Muscle of back (tissue), 11 donors: ENCODE measurements around the gene FYB1. TPM values are rescaled to one million over a fixed set of nuclear protein-coding genes. Genes with fewer than 3 reads are reported as not detected.
"Not testable (repeated sequence)": the region's sequence is repeated elsewhere in the genome, so short reads cannot be mapped to it uniquely, and the experiment has no call there.

ENCODE experiments used
- DNase-seq, 3 donors: peaks; one replicate each; pipeline versions ENCODE4 v3.0.0 to v3.0.0-alpha.2; 2013
- polyA plus RNA-seq, 10 donors: library from polyadenylated mRNA; unstranded; fragments of 120-200 nt; gene quantifications; one replicate each; pipeline ENCODE4 v1.2.1, GENCODE V29; 2013; ENCODE audit not compliant: insufficient read length in 10 of 10

FYB1 gene
- polyA plus RNA-seq, 10 donors: 1.9 to 17.6 (median 2.8) TPM

- DNase-seq: peak in 1 of 3 donors; percentile 32
Observed at GRCh38 chr5:39190311-39191102, 28.9 kb downstream of the FYB1 start.

- no peak for DNase-seq
Observed at GRCh38 chr5:39189292-39189955, 29.9 kb downstream of the FYB1 start.

GRCh38 chr5:39187831-39188731, 31.3 kb downstream of the FYB1 start:
- DNase-seq: no peak

GRCh38 chr5:39186722-39187539, 32.4 kb downstream of the FYB1 start:
- no peak for DNase-seq

- no peak for DNase-seq
Observed at GRCh38 chr5:39186289-39186688, 33.1 kb downstream of the FYB1 start.

- DNase-seq: no peak
Observed at GRCh38 chr5:39185761-39186160, 33.6 kb downstream of the FYB1 start.

- not testable (repeated sequence) for DNase-seq
Observed at GRCh38 chr5:39179561-39179960, 39.8 kb downstream of the FYB1 start.

GRCh38 chr5:39178861-39179260, 40.5 kb downstream of the FYB1 start:
- DNase-seq: no peak

GRCh38 chr5:39178171-39178570, 41.2 kb downstream of the FYB1 start:
- DNase-seq: peak in 1 of 3 donors; percentile 26

- DNase-seq: no peak
Observed at GRCh38 chr5:39177631-39177964, 41.8 kb downstream of the FYB1 start.

- no peak for DNase-seq
Observed at GRCh38 chr5:39176759-39177630, 42.4 kb downstream of the FYB1 start.

GRCh38 chr5:39175273-39175955, 43.9 kb downstream of the FYB1 start:
- no peak for DNase-seq

- no peak for DNase-seq
Observed at GRCh38 chr5:39173069-39173468, 46.3 kb downstream of the FYB1 start.

- DNase-seq: no peak
Observed at GRCh38 chr5:39172593-39172992, 46.8 kb downstream of the FYB1 start.

- DNase-seq: no peak
Observed at GRCh38 chr5:39171647-39172046, 47.7 kb downstream of the FYB1 start.

- peak in 1 of 3 donors; percentile 59 for DNase-seq
Observed at GRCh38 chr5:39169081-39169480, 50.3 kb downstream of the FYB1 start.

- no peak for DNase-seq
Observed at GRCh38 chr5:39167972-39168342, 51.4 kb downstream of the FYB1 start.

GRCh38 chr5:39167141-39167971, 52.0 kb downstream of the FYB1 start:
- no peak for DNase-seq
